Suprapubic skin (tissue), 4 donors: Measurements from ENCODE around the gene GRID2. TPM values are rescaled to one million over a fixed set of nuclear protein-coding genes. Genes with fewer than 3 reads are reported as not detected.
"Not testable (repeated sequence)": the region's sequence is repeated elsewhere in the genome, so short reads cannot be mapped to it uniquely, and the experiment has no call there.

Experiments used
- DNase-seq, 2 donors: peaks; one replicate each; pipeline ENCODE4 v3.0.0-alpha.2; 2019; ENCODE audit warnings: low spot score in 2 of 2
- H3K27ac ChIP-seq: fragments of 200-600 bp; sonication (generic); one replicate; pipeline ENCODE4 v1.5.1; 2019
- H3K27me3 ChIP-seq: fragments of 200-600 bp; sonication (generic); one replicate; pipeline ENCODE4 v1.5.1; 2019
- H3K36me3 ChIP-seq: fragments of 200-600 bp; sonication (generic); one replicate; pipeline ENCODE4 v1.5.1; 2019
- H3K4me1 ChIP-seq: fragments of 200-600 bp; sonication (generic); one replicate; pipeline ENCODE4 v1.5.1; 2019
- H3K4me3 ChIP-seq: fragments of 200-600 bp; sonication (generic); one replicate; pipeline ENCODE4 v1.5.1; 2019; ENCODE audit warnings: mild to moderate bottlenecking
- H3K9me3 ChIP-seq: fragments of 200-600 bp; sonication (generic); one replicate; pipeline ENCODE4 v1.5.1; 2019
- CTCF ChIP-seq, 2 donors: fragments of 200-600 bp in 1 of 2; fragments of 450-650 bp in 1 of 2; sonication (generic) in 1 of 2; IDR thresholded peaks; one replicate each; pipeline ENCODE4 v1.5.1; 2016 to 2019; ENCODE audit warnings: antibody characterized with exemption in 2 of 2, mild to moderate bottlenecking in 1 of 2, moderate library complexity in 1 of 2
- EP300 ChIP-seq: sonication (generic); formaldehyde crosslinking; IDR thresholded peaks from one replicate; pipeline ENCODE4 v1.6.1; 2017; ENCODE audit warnings: antibody characterized with exemption
- POLR2A ChIP-seq, 2 donors: fragments of 450-650 bp; IDR thresholded peaks; one replicate each; pipeline ENCODE4 v1.6.1; 2017; ENCODE audit warnings: antibody characterized with exemption in 2 of 2, mild to moderate bottlenecking in 2 of 2, moderate library complexity in 2 of 2
- POLR2AphosphoS5 ChIP-seq, 3 donors: sonication (generic); formaldehyde crosslinking; IDR thresholded peaks; one replicate each; pipeline ENCODE4 v1.6.1; 2017; ENCODE audit warnings: antibody characterized with exemption in 3 of 3
- whole genome bisulfite sequencing: methylation state at CpG from one replicate; pipeline ENCODE4 v1.1.5; 2018; 5-methylcytosine and 5-hydroxymethylcytosine counted together
- total RNA-seq, 4 donors: library from RNA; depleted of rRNA; stranded (reverse); fragments of >200 nt; gene quantifications; one replicate each; pipeline ENCODE4 v1.1.0, GENCODE V29; 2016

Gene GRID2
- total RNA-seq, 4 donors from 2014 or later: not detected

GRCh38 chr4:92265021-92265420 is 38.7 kb upstream of the GRID2 start:
- WGBS: 40% methylated on average over 1 of the region's 1 CpG
- no peaks in the 10 kb centered on the region for H3K4me1 ChIP-seq
- no peaks in the 10 kb centered on the region for H3K9me3 ChIP-seq
- no peak overlapping the region for H3K27ac ChIP-seq
- no peak for TF ChIP-seq POLR2A (IDR thresholded peaks at IDR 0.05)
- no peaks in the 10 kb centered on the region for H3K36me3 ChIP-seq
- H3K27me3 ChIP-seq: no peaks in the 10 kb centered on the region
- no peak for DNase-seq
- no peak overlapping the region for H3K4me3 ChIP-seq

DNA sequence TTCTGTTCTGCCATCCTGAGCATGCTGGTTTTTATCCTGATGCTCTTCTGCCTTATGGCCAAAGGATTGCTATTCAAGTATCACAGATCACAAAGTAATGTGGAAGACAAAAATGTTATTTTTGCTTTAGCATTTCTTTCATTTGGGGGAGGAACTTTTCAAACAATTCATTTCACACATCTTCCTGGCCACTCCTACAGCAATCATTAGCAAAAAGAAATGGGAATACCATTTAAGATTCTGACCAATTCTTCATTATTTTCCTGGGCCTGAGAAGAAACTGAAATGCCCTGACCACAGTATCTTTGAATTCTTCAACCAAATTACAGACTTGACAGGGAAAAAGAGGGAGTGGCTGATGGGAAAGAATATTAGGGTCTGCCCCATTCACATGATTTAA is 38.0 kb upstream of the GRID2 start:
- no peaks in the 10 kb centered on the region for H3K4me1 ChIP-seq
- TF ChIP-seq POLR2AphosphoS5 (IDR thresholded peaks at IDR 0.05) (no peak), POLR2A (IDR thresholded peaks at IDR 0.05) (no peak), CTCF (IDR thresholded peaks at IDR 0.05) (no peak), EP300 (no peak)
- H3K4me3 ChIP-seq: no peak overlapping the region
- no peak overlapping the region for H3K27ac ChIP-seq
- DNase-seq: no peak
- H3K9me3 ChIP-seq: no peaks in the 10 kb centered on the region
- H3K36me3 ChIP-seq: no peaks in the 10 kb centered on the region
- H3K27me3 ChIP-seq: no peaks in the 10 kb centered on the region

DNA sequence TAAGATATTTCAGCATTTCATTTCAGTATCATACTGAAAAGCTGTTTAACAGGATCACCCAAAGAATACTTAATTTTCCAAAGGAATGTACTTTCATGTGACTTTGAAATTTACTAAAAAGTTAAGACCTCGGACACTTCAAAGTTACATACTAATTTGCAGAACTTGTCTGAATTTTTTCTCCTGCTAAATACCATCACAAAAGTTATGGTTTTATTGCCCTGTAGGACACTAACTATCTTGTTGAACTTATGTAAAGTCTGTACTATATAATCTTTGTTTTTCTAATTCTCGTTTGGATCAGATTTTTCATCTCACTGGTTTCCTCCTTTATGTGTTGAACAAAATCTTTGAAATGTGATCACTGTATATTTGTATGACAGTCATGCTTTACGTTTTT is 37.2 kb upstream of the GRID2 start:
- H3K4me3 ChIP-seq: no peak overlapping the region
- no peak overlapping the region for H3K27ac ChIP-seq
- WGBS: 60% methylated on average over 3 of the region's 3 CpGs
- H3K36me3 ChIP-seq: no peaks in the 10 kb centered on the region
- DNase-seq: no peak
- H3K4me1 ChIP-seq: no peaks in the 10 kb centered on the region
- no peaks in the 10 kb centered on the region for H3K9me3 ChIP-seq
- TF ChIP-seq EP300 (no peak), POLR2A (IDR thresholded peaks at IDR 0.05) (no peak), CTCF (IDR thresholded peaks at IDR 0.05) (no peak), POLR2AphosphoS5 (IDR thresholded peaks at IDR 0.05) (no peak)
- no peaks in the 10 kb centered on the region for H3K27me3 ChIP-seq

- no peak for DNase-seq
- 94% methylated on average over 4 of the region's 4 CpGs for WGBS
- H3K27me3 ChIP-seq: no peaks in the 10 kb centered on the region
- TF ChIP-seq POLR2AphosphoS5 (IDR thresholded peaks at IDR 0.05) (no peak), EP300 (no peak), CTCF (IDR thresholded peaks at IDR 0.05) (no peak), POLR2A (IDR thresholded peaks at IDR 0.05) (no peak)
- H3K4me3 ChIP-seq: no peak overlapping the region
- no peak overlapping the region for H3K27ac ChIP-seq
- no peaks in the 10 kb centered on the region for H3K9me3 ChIP-seq
- no peaks in the 10 kb centered on the region for H3K36me3 ChIP-seq
- H3K4me1 ChIP-seq: no peaks in the 10 kb centered on the region
Observed at GRCh38 chr4:92268642-92269041, 35.1 kb upstream of the GRID2 start.

DNA sequence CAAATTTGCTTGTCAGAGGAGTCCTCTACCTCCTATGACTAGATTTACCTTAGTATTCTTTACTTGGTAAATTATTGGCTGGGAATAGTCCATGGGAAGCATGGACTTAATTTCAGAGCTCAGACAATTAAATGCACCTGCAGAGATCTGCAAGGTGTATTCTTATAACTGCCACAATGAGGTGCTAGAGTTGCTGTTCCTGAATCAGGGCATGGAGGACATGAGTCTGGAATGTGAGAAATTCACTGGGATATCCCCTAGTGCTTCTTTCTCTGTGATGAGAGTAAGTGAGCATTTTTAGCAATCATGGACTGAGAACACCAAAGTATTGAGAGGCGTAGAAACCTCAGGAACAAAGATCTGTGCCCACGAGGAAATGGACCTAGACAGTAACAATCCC is 32.9 kb upstream of the GRID2 start:
- Histone ChIP-seq H3K36me3 (no peaks in the 10 kb centered on the region), H3K4me1 (no peaks in the 10 kb centered on the region), H3K27me3 (no peaks in the 10 kb centered on the region), H3K27ac (no peak overlapping the region), H3K9me3 (no peaks in the 10 kb centered on the region), H3K4me3 (no peak overlapping the region)
- WGBS: 83% methylated on average over 2 of the region's 2 CpGs
- DNase-seq: no peak
- TF ChIP-seq POLR2AphosphoS5 (IDR thresholded peaks at IDR 0.05) (no peak), CTCF (IDR thresholded peaks at IDR 0.05) (no peak)

- not testable (repeated sequence) for H3K36me3 ChIP-seq, H3K4me3 ChIP-seq, H3K9me3 ChIP-seq, H3K27me3 ChIP-seq, H3K27ac ChIP-seq, DNase-seq, H3K4me1 ChIP-seq
- WGBS: 82% methylated on average over 4 of the region's 4 CpGs
Observed at GRCh38 chr4:92271551-92271950, 32.2 kb upstream of the GRID2 start.

DNA sequence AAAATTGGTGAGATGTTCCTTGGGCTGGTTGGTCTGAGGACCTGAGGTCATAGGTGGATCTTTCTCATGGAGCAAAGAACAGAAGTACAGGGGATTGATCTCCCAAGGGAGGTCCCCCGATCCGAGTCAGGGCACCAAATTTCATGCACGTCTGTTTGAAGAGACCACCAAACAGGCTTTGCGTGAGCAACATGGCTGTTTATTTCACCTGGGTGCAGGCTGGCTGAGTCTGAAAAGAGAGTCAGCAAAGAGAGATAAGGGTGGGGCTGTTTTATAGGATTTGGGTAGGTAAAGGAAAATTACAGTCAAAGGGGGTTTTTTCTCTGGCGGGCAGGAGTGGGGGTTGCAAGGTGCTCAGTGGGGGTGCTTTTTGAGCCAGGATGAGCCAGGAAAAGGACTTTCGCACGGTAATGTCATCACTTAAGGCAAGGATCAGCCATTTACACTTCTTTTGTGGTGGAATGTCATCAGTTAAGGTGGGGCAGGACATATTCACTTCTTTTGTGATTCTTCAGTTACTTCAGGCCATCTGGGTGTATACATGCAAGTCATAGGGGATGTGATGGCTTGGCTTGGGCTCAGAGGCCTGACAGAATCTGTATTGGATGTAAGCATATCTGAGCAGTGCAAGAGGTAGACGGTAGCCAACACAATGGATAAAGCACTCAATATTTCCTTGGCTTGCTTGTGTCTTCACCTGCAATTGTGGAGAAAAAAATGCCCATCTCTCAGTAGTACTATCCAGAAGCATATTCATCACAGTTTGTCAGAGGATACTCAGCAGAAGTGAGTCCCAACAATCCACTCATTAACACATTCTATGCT is 26.5 kb upstream of the GRID2 start:
- not testable (repeated sequence) for H3K27me3 ChIP-seq, H3K36me3 ChIP-seq, H3K4me3 ChIP-seq, DNase-seq, H3K9me3 ChIP-seq, H3K27ac ChIP-seq, H3K4me1 ChIP-seq
- whole genome bisulfite sequencing: 88% methylated on average over 8 of the region's 8 CpGs
